ENCODE results near the gene ENGASE.

DNA sequence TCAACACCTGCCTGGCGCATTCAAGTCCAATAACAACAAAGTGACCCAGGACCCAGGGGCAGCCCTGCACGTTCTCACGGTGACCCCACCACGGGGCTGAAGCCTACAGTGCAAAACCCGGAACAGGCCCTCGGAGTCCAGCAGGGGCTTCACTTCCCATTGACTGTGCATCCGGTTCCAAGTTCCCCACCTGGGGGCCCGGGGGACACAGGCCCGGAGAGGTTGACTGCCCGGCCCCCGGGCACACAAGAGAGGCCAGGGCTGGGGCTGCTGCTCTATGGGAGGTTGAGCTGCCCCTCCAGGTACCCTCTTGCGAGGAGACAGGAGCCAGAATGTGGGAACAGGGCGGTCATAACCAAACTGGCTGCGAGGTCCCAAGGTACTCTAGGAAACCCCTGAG, 31.3 kb downstream of the ENGASE start:
- TF ChIP-seq CTCF (IDR thresholded peaks at IDR 0.05), result no peak
- TF ChIP-seq POLR2AphosphoS5 (IDR thresholded peaks at IDR 0.05), result no peak
